Measurements from ENCODE around the gene TMPRSS12. TPM values are rescaled to one million over a fixed set of nuclear protein-coding genes. Genes with fewer than 3 reads are reported as not detected.

Gene TMPRSS12
- total and polyA plus RNA-seq, 9 of the 15 experiments (the other 6 are each of a cell fraction or from before 2014, with no cell fraction given) = 0.04 TPM; not detected in 8

GRCh38 chr12:50918584-50919316 lies 76.0 kb downstream of the TMPRSS12 start (continued):
- no peak for TF ChIP-seq IRF1 (CRISPR knock-in tag; IDR thresholded peaks at IDR 0.05; ENCODE audit: borderline replicate concordance)
- no peak for TF ChIP-seq MIER1 (IDR thresholded peaks at IDR 0.05; ENCODE audit: low read depth)
- TF ChIP-seq ZFX (CRISPR knock-in tag; IDR thresholded peaks at IDR 0.05) = no peak
- TF ChIP-seq CCAR2 (IDR thresholded peaks at IDR 0.05; ENCODE audit: low read depth, low read length) = no peak
- TF ChIP-seq BCLAF1 (IDR thresholded peaks at IDR 0.05; ENCODE audit: borderline replicate concordance in 1 of 2, control insufficient read depth in 1 of 2, low read depth in 2 of 2, low read length in 1 of 2) = no peak
- no peak for TF ChIP-seq ETV1 (tag; conservative IDR thresholded peaks at IDR 0.05; ENCODE audit: low read depth)
- no peak for TF ChIP-seq NFXL1 (CRISPR knock-in tag; IDR thresholded peaks at IDR 0.05)
- TF ChIP-seq CCNT2 (IDR thresholded peaks at IDR 0.05; ENCODE audit: borderline replicate concordance, extremely low read depth, insufficient read length, low read depth, low read length) = no peak
- TF ChIP-seq, protein P1, sequence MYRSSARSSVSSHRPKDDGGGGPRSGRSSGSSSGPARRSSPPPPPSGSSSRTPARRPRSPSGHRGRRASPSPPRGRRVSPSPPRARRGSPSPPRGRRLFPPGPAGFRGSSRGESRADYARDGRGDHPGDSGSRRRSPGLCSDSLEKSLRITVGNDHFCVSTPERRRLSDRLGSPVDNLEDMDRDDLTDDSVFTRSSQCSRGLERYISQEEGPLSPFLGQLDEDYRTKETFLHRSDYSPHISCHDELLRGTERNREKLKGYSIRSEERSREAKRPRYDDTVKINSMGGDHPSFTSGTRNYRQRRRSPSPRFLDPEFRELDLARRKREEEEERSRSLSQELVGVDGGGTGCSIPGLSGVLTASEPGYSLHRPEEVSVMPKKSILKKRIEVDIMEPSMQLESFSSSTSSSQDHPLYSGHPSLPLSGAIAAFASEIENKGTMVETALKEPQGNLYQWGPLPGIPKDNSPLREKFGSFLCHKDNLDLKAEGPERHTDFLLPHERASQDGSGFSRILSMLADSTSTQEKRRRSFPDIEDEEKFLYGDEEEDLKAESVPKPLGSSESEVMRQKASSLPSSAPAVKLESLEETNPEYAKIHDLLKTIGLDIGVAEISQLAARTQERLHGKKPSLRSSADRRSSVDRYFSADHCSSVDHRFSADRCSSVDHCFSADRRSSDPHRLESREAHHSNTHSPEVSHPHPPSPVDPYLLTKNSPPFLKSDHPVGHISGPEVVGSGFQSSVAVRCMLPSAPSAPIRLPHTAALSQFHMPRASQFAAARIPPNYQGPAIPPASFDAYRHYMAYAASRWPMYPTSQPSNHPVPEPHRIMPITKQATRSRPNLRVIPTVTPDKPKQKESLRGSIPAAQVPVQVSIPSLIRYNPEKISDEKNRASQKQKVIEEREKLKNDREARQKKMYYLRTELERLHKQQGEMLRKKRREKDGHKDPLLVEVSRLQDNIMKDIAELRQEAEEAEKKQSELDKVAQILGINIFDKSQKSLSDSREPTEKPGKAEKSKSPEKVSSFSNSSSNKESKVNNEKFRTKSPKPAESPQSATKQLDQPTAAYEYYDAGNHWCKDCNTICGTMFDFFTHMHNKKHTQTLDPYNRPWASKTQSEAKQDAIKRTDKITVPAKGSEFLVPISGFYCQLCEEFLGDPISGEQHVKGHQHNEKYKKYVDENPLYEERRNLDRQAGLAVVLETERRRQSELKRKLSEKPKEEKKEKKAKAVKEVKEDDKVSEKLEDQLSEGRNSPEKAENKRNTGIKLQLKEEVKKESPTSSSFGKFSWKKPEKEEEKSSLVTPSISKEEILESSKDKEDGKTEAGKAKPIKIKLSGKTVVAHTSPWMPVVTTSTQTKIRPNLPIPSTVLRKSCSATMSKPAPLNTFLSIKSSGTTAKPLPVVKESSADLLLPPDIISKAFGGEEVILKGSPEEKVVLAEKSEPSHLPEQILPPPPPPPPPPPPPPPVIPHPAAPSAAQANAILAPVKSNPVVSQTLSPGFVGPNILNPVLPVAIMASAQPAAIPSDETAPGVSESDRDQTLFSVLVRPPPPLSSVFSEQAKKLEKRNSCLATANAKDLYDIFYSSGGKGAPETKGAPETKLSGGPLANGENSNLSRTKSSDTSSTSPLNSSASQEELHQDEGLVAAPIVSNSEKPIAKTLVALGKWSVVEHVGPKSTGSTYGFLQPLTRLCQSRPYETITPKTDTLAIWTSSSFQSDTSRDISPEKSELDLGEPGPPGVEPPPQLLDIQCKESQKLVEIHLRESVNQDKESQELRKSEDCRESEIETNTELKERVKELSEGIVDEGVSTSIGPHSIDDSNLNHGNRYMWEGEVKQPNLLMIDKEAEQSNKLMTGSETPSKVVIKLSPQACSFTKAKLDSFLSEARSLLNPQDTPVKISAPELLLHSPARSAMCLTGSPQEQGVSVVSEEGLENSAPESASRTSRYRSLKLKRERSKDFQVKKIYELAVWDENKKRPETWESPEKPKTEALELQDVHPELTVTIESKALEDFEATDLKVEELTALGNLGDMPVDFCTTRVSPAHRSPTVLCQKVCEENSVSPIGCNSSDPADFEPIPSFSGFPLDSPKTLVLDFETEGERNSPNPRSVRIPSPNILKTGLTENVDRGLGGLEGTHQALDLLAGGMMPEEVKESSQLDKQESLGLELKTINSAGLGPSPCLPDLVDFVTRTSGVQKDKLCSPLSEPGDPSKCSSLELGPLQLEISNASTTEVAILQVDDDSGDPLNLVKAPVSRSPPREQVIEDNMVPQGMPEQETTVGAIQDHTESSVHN (IDR thresholded peaks at IDR 0.05; ENCODE audit: borderline replicate concordance in 1 of 2, low read depth in 1 of 2) = no peak
- TF ChIP-seq ZSCAN29 (IDR thresholded peaks at IDR 0.05) = no peak
- no peak for TF ChIP-seq ZNF146 (CRISPR knock-in tag; IDR thresholded peaks at IDR 0.05; ENCODE audit: unreplicated experiment)
- no peak for TF ChIP-seq SRSF3 (IDR thresholded peaks at IDR 0.05; ENCODE audit: insufficient read depth, low read length)
- no peak for TF ChIP-seq FOXJ2 (tag; IDR thresholded peaks at IDR 0.05)
- no peak for TF ChIP-seq TBP (optimal IDR thresholded peaks at IDR 0.05; ENCODE audit: low read depth, low read length)
- TF ChIP-seq MTA3 (IDR thresholded peaks at IDR 0.05; ENCODE audit: borderline replicate concordance) = no peak
